Left forelimb (tissue), 1 donor: ENCODE measurements around the gene FAM25A.
"Not testable (repeated sequence)": the region's sequence is repeated elsewhere in the genome, so short reads cannot be mapped to it uniquely, and the experiment has no call there.

Experiments
- DNase-seq: peaks from one replicate; pipeline ENCODE4 v3.0.0-alpha.2; 2018; ENCODE audit warnings: low spot score

FAM25A gene

DNA sequence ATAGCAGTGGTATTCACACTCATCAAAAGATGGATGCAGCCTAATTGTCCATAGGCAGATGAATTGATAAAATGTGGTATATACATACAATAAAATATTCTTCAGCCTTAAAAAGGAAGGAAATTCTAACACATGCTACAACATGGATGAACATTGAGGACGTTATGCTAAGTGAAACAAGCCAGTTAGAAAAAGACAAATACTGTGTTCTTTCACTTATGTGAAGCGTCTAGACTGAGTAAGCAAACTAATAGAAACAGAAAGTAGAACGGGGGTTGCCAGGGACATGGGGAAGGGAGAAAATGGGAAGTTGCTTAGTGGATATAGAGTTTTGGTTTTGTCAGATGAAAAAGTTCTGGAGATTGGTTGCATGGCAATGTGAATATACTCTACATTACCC lies 6.6 kb upstream of the FAM25A start:
- DNase-seq, result not testable (repeated sequence)

DNA sequence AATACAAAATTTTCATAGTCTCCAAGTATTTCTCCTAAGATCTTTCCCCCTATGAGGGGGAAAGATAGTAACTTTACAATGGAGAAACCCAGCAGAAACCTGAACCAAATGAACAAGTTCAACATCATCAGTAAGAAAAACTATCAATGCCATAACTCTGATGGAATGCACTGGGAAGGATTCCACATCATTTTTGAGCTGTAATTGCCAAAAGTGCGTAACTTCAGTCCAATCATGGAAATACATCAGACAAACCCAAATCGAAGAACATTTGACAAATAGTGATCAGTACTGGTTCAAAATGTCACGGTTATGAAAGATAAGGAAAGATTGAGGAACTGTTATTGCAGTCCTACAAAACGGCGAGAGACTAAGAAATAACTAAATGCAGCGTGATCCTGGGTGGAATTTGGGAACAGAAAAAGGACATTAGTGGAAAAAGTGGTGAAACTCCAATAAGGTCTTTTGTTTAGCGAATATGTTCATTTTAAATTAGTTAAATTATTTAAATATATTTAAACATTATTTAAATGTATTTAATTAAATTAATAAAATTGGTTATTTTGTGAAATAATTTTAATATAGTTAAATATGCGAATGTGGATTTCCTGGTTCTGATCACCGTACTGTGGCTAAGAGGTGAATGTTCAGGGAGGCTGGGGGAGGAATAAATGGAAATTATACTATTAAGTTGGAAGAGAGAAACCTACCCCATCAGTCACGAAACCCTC lies 4.9 kb upstream of the FAM25A start:
- not testable (repeated sequence) for DNase-seq

DNA sequence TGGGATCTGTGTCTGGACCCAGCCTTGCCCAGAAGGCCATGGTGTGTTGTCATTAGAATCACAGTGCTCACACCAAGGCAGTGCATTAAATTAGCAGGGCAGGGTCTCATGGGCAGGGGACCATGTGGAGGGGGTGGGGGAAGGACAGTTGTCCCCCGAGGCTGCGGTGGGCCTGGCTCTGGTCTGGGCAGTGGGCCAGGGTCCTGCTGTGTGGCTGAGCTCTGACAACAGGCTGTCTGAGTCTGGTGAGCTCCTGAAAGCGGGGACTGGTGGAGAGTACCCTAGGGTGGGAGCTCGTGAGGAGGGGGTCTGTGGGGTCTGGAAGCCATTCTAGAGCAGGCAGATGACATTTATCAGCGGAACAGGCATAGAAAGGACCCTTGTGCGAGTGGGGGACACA lies 2.0 kb upstream of the FAM25A start:
- DNase-seq, result not testable (repeated sequence)

DNA sequence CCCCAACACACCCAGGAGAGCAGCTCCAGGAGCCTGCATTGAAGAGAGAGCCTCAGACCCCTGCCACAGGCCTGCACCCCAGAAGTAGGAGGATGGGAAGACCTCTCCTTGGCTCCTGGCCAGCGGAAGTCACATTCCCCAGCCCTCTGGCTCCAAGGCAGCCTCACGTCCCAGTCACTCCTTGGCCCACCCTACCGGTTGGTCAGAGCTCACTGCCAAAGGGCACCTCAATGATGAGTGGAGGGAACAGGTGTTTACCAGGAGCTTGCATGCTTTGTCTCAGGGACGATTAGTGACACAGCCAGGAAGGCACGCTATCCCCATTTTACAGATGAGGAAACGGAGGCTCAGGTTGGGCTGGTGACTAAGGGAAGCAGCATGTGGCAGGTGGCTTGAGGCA lies 1.0 kb upstream of the FAM25A start:
- DNase-seq, result not testable (repeated sequence)

DNA sequence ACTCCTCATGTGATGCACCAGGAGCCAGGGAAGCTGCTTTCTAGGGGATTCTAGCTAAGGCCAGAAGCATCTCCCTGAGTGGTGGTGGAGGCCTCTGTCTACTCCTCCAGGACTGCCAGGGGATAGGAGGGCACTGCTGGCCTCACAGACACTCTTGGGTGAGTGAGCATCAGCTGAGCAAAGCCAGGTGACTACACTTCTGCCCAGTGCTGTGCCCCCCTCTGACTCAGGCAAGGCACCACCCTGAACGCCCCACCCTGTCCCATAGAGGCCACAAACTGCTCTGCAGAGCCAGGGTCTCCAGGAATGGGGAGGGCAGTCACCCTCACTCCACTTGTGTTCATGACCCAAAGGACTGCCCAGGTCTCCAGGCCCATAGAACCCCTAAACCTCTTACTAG lies 590 bp upstream of the FAM25A start:
- DNase-seq, result not testable (repeated sequence)

DNA sequence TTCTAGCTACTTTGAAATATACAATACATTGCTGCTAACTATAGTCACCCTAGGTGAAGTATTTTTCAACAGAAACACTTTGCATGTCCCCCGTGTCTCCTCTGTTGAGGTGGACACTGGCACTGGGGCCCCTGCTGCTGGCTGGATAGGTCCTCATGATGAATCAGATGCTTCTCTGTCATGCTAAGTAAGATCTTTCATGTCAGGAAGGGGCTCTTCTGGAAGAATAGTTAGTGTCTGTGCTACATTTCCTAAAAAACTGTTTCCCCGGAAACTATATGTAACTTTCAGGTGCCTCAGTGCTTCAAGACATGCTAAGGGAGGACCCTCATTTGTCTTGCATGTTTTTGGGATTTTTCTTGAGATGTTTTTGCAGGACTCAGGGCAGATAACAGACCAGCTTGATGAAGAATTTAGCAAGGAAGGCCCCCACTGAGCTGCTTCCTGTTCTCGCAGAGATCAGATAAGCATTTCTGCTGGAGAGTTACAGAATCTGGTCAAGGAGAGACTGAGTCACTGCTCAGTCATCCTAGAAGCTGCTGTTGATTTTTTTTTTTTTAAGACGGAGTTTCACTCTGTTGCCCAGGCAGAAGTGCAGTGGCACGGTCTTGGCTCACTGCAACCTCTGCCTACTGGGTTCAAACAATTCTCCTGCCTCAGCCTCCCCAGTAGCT lies 5.3 kb downstream of the FAM25A start:
- DNase-seq, result not testable (repeated sequence)

DNA sequence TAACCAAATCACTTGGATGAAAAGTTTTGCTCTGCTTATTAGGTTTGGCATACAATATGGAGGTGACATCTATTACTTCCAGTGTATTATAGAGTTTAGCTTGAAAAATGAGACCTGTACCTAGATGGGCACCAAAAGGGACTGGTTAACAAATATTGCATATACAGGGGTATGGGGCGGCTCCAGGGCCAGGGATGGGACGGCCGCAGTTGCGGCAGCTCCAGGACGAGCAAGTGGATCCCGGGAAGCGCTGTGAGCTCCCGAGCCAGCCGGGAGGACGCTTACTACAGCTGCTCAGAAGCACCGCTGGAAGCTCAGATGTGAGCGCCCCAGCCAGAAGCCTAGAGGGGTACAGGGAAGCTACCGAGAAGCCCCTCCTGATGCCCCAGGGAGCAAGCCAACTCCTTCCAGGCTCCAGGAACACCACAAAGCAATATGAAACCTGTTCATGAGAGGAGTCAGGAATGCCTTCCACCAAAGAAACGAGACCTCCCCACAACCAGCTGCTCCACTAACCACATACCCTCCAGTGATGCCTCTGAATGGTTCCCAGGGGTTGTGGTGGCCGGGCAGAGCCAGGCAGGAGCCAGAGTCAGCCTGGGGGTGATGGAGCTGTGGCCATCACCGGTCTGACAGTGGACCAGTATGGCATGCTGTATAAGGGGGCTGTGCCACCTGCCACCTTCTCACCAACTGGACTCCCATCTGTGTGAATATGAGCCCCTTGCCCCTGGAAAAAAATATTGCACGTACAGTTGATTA lies 6.8 kb downstream of the FAM25A start:
- DNase-seq, result not testable (repeated sequence)

DNA sequence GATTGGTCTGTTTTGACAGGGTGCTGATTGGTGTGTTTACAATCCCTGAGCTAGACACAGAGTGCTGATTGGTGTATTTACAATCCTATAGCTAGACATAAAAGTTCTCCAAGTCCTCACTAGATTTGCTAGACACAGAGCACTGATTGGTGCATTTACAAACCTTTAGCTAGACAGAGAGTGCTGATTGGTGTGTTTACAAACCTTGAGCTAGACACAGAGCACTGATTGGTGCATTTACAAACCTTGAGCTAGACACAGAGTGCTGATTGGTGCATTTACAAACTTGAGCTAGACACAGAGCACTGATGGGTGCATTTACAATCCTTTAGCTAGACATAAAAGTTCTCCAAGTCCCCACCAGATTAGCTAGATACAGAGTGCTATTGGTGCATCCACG lies 10.3 kb downstream of the FAM25A start:
- not testable (repeated sequence) for DNase-seq

DNA sequence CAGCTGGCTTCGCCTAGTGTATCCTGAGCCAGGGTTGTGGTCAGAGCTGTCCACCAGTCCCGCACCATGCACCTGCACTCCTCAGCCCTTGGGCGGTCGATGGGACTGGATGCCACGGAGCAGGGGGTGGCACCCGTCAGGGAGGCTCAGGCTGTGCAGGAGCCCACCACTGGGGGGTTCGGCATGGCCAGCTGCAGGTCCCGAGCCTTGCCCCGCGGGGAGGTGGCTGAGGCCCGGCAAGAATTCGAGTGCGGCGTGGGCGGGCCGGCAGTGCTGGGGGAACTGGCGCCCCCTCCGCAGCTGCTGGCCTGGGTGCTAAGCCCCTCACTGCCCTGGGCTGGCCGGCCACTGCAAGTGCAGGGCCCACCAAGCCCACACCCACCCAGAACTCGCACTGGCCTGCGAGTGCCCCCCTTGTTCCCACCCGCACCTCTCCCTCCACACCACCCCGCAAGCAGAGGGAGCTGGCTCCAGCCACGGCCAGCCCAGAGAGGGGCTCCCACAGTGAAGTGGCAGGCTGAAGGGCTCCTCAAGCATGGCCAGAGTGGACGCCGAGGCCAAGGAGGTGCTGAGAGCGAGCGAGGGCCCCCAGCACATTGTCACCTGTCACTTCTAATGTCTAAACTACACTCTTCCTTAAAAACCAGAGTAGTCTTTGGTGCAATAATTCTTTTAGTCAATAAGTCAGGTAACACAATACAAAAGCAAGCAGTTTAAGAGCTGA lies 11.0 kb downstream of the FAM25A start:
- DNase-seq, result no peak

DNA sequence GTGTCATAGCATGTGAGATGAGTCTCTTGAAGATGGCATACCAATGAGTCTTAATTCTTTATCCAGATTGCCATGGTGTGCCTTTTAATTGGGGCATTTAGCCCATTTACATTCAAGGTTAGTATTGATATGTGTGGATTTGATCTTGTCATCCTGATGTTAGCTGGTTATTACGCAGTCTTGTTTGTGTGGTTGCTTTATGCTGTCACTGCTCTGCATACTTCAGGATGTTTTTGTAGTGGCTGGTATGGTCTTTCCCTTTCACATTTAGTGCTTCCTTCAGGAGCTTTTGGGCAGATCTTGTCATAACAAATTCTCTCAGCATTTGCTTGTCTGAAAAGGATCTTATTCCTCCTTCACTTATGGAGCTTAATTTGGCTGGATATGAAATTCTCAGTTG lies 16.5 kb downstream of the FAM25A start:
- DNase-seq, result no peak

DNA sequence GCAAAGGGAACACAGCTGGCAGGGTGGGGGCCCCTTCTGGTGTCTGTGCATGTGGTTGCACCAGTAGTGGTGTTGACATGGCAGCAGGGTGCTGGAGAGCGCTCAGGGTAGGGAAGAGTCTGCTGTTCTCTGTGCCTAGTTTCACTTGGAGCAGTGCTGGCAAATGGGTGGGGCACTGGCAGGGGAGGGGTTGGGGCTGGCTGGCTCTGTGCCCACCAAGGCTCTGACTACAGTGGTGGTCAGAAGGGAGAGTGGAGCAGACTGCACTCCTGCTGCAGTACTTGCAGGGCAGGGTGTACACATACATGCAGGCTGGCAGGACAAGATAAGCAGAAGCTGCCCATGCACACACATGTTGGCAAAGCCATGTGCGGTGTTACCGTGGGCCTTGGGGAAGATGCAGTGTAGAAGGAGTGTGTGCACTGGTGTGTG lies 18.2 kb downstream of the FAM25A start:
- no peak for DNase-seq

DNA sequence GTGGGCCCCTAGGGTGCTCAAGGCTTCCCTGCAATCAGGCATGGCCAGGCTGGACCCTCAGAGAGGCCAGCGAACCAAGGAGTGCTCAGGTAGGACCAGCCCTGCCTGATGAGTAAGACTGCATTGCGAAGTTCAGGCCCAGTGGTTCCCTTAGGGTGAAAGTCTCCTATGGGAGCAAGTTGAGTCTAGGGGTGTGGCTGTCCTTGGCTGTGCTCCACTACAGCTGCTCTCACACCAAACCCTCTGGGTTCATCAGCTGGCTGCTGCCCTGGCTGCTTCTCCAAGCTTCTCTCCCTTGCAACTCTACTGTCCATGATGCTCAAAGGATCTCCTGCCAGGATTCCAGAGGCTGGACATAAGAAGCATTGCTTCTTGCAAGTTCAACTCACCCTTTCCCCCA lies 18.7 kb downstream of the FAM25A start:
- DNase-seq, result no peak

DNA sequence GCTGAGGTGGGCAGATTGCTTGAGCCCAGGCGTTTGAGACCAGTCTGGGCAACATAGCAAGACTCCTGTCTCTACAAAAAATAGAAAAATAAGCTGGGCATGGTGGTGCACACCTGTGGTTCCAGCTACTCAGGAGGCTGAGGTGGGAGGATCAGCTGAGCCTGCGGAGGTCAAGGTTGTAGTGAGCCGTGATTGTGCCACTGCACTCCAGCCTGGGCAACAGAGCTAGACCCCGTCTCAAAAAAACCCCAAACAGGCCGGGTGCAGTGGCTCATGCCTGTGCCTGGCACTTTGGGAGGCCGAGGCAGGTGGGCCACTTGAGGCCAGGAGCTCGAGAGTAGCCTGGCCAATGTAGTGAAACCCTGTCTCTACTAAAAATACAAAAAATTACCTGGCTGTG lies 23.5 kb downstream of the FAM25A start:
- not testable (repeated sequence) for DNase-seq

DNA sequence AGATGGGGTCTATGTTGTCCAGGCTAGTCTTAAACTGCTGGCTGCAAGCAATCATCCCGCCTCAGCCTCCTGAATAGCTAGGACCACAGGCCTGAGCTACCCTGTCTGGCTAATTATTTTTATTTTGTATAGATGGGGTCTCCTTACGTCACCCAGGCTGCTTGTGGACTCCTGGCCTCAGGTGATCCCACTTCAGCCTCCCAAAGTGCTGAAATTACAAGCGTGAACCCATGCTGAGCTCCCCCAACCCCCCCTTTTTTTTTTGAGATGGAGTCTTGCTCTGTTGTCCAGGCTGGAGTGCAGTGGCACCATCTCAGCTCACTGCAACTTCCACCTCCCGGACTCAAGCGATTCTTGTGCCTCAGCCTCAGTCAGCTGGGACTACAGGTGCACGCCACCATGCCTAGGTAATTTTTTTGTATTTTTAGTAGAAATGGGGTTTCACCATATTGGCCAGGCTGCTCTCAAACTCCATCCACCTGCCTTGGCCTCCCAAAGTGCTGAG lies 25.4 kb downstream of the FAM25A start:
- DNase-seq, result no peak

DNA sequence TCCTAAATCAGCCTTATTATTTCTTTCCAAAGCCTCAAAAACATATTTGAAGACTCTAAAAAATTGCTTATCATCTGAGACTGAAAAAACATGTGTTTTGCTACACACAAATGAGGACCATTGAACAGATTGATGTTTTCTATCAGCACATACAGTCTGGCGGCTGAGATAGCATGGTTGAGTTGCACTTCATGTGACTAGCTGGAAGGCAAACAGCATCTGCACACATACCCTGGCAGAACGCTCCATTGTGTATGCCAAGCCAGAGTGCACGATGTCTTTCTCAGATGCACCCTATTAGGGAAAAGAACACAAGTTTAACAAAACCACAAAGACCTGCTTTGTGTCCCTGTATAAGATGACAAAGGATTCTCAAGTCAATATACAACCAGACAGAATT lies 33.0 kb downstream of the FAM25A start:
- no peak for DNase-seq

DNA sequence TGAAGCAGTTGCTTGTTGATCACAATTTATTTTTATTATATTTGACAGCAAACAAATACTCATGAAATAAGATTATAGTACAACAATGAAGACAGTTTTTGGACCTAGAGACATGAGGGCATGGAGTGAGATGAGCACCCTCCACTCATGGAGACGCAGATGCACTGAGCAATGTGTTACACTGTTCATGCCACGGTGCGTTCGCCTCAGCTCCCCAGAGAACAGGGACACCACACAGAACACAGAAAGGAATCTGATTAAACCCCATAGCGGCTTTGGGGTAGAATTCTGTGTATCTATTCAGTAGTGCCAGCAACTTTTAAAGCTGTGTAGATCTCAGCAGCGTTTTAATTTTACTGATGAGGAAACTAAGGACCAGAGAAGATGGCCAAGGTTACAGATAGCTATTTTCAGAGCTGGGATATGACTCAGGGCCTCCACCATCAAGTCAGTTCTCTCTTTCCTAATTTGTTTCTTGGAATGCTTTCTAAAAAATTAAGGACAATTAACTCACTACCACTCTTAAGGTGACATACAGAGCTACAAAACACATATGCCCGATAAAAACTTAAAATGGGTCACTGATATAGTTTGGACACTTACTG lies 33.6 kb downstream of the FAM25A start:
- DNase-seq, result no peak

DNA sequence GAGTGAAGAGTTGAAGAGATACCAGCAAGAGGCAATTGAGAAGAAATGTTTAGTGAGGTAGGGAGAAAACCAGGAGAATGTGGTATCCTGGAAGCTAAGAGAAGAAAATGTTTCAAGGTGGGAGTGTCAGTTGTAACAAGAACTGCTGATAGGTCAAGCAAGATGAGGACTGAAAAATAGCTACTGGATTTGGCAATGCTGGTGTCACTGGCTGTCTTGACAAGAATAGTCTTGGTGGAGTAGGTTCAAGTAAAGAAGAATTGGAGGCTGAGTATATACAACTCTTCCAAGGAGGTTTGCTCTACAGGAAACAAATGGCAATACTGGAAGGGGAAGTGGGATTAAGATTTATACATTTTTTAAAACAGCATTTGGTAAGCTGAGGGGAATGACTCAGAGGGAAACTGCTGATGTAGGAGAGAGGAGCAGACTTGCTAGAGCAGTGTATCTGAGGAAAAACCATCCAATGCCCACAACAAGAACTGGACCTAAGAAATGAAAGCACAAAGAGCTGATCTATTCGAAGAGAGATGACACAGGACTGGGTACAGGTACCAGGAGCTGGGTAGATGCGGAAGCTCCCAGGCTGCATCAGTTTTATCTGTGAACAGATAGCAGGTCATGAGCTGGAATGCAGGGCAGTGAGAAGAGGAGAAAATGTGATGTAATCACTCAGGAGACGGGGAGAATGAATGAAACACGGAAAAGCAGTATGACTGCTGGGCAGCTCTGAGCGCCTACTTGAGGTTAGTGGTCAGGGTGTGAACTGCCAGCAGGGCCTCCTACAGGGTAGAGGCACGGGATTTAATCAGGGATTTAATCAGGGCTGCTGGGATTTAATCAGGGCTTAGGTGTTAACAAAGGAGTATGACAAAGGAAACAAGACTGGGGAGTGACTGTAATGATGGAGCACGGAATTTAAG lies 34.5 kb downstream of the FAM25A start:
- no peak for DNase-seq

DNA sequence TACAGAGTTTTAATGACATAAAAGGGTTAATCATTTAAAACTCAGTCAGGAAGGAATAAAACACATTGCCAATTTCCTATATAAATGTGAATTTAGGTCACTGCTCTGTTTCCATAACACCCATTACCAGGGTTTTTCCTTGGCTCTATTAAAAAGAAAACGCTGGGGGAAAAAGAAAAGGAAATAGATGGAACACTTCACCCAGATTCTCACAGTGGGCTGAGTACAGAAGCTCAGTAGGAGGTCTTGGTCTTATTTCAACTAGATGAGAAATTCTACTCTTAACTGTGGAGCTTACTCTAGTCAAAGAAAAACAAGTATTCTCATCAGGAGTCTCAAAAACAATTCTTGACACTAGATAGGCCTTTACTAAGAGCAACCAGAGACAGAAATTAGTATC lies 38.1 kb downstream of the FAM25A start:
- DNase-seq, result no peak

DNA sequence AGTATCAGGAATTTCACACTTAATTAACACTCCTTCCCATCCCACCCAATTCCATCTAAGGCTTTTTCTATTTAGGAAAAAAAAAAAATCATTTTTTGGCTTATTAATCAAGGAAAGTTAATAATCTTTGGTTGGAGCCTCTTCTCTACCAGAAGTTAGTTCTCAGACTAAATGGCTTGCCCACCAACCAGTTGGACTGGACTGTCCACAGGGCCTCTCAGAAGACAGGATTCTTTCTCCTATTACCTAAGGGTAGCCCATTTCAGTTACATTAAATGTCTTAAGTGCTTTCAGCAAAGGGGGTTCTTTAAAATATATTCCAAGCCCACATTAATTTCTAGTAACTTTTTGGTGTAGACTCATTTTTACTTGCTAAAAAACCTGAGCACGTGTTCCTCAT lies 39.3 kb downstream of the FAM25A start:
- no peak for DNase-seq

DNA sequence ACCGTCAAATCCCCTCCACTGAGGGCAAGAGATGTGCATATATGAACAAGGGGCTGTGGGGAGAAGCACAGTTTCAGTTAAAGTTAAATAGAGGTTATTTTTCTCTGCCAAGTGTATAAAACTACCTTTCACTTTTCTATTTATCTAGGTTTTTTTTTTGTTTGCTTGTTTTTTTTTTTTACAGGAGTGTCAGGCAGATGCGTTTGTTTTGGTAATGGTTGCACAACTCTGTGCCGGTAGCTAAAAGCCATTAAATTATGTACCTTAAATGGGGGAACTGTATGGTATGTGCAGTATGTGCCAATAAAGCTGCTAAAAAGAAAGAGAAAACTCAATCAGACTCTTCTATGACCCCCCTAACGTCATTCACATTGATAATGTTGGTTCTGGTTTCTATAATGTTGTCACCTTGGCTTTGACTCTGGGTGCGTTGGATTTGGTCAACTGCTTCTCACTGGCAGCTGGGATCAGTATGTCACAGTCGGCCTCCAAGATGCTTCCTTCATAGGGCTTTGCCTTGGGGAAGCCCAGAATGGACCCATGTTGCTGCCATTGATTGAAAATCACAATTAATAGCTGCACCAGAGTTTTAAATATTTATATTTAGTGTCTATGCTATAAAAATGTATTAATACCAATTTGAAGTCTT lies 40.3 kb downstream of the FAM25A start:
- no peak for DNase-seq
